HepG2 (cell line): ENCODE measurements around the gene BRD2. TPM values are rescaled to one million over a fixed set of nuclear protein-coding genes. Genes with fewer than 3 reads are reported as not detected.

Experiments used
- ATF1 ChIP-seq: IDR thresholded peaks from 2 replicates; pipeline ENCODE4 v1.6.1; 2016; ENCODE audit warnings: mild to moderate bottlenecking, control low read depth
- ESRRA ChIP-seq: sonication (generic); formaldehyde crosslinking; IDR thresholded peaks from 2 replicates; pipeline ENCODE4 v1.5.1; 2020; ENCODE audit warnings: mild to moderate bottlenecking, low read depth, missing genetic modification reagents
- GMEB1 ChIP-seq: sonication (generic); formaldehyde crosslinking; IDR thresholded peaks from 2 replicates; pipeline ENCODE4 v1.5.1; 2020; ENCODE audit warnings: missing genetic modification reagents, mild to moderate bottlenecking, borderline replicate concordance
- GTF2F1 ChIP-seq: fragments of 150-350 bp; IDR thresholded peaks from 2 replicates; pipeline ENCODE4 v1.6.1; 2014; ENCODE audit warnings: low read length
- GTF3A ChIP-seq: sonication (generic); formaldehyde crosslinking; conservative IDR thresholded peaks from 2 replicates; pipeline ENCODE4 v1.4.0; 2020; ENCODE audit warnings: mild to moderate bottlenecking, missing genetic modification reagents
- KIAA2018 ChIP-seq: sonication (generic); formaldehyde crosslinking; IDR thresholded peaks from 2 replicates; pipeline ENCODE4 v1.5.0; 2020; ENCODE audit warnings: mild to moderate bottlenecking, missing genetic modification reagents, borderline replicate concordance
- MYNN ChIP-seq: sonication (generic); formaldehyde crosslinking; IDR thresholded peaks from 2 replicates; pipeline ENCODE4 v1.4.0; 2020; ENCODE audit warnings: mild to moderate bottlenecking, low read depth, missing genetic modification reagents
- RELA ChIP-seq: sonication (generic); formaldehyde crosslinking; IDR thresholded peaks from 2 replicates; pipeline ENCODE4 v1.4.0; 2020; ENCODE audit warnings: missing genetic modification reagents
- SKI ChIP-seq: fragments of 450-650 bp; IDR thresholded peaks from one replicate; pipeline ENCODE4 v1.6.1; 2018; ENCODE audit warnings: mild to moderate bottlenecking; ENCODE audit not compliant: partially characterized antibody
- SRSF1 ChIP-seq: fragments of 200-400 bp; formaldehyde crosslinking; optimal IDR thresholded peaks from 2 replicates; pipeline ENCODE3; 2017; ENCODE audit warnings: mild to moderate bottlenecking, low read depth, low read length, moderate library complexity
- ZNF3 ChIP-seq: IDR thresholded peaks from 2 replicates; pipeline ENCODE4 v1.7.0; 2017; ENCODE audit warnings: inconsistent platforms
- ZNF44 ChIP-seq: sonication (generic); formaldehyde crosslinking; IDR thresholded peaks from 2 replicates; pipeline ENCODE4 v1.5.1; 2020; ENCODE audit warnings: mild to moderate bottlenecking, missing genetic modification reagents
- ZNF513 ChIP-seq: sonication (generic); formaldehyde crosslinking; conservative IDR thresholded peaks from 2 replicates; pipeline ENCODE4 v1.5.0; 2020; ENCODE audit warnings: missing genetic modification reagents
- ZNF569 ChIP-seq: sonication (generic); formaldehyde crosslinking; IDR thresholded peaks from 2 replicates; pipeline ENCODE4 v1.5.0; 2020; ENCODE audit warnings: mild to moderate bottlenecking, missing genetic modification reagents, moderate library complexity, borderline replicate concordance
- ZNF83 ChIP-seq: sonication (generic); formaldehyde crosslinking; IDR thresholded peaks from 2 replicates; pipeline ENCODE4 v1.4.0; 2020; ENCODE audit warnings: missing genetic modification reagents, mild to moderate bottlenecking, borderline replicate concordance
- ZSCAN5A ChIP-seq: sonication (generic); formaldehyde crosslinking; IDR thresholded peaks from 2 replicates; pipeline ENCODE4 v1.8.0; 2022; ENCODE audit warnings: mild to moderate bottlenecking, missing genetic modification reagents, borderline replicate concordance
- polyA plus RNA-seq, 8 experiments: library from polyadenylated mRNA; depleted of rRNA in 3 of 8; stranded (reverse) in 7 of 8; unstranded in 1 of 8; fragments of >200 nt; fragmentation: Illumina TruSeq in 4 of 8; extraction: Trizol in 4 of 8; gene quantifications; 2 replicates each; pipeline versions ENCODE4 v1.2.1 to v1.2.3, GENCODE V29; 2011 to 2016; ENCODE audit warnings: low read depth in 4 of 8, missing spikeins in 1 of 8, mixed read lengths in 1 of 8; ENCODE audit not compliant: insufficient read depth in 1 of 8
- total RNA-seq, 5 experiments: library from RNA; depleted of rRNA; stranded (reverse); fragments of >200 nt; fragmentation: Illumina TruSeq; extraction: Trizol; gene quantifications; 2 replicates each; pipeline ENCODE4 v1.2.3, GENCODE V29; 2016; ENCODE audit warnings: low read depth in 1 of 5

BRD2 gene
- total and polyA plus RNA-seq, 2 of the 13 experiments (the other 11 are each of a cell fraction or from before 2014, with no cell fraction given), result 143 to 202 TPM

- 0 out of 2 replicates have a peak, but pooled peaks have one; percentile 47 for TF ChIP-seq GMEB1 (CRISPR knock-in tag)
- peak; percentile 97 for TF ChIP-seq SRSF1
- 0 out of 2 replicates have a peak, but pooled peaks have one; percentile 69 for TF ChIP-seq RELA (CRISPR knock-in tag)
- no peak; the same call in 1 of the 2 replicates for TF ChIP-seq MYNN (CRISPR knock-in tag)
- TF ChIP-seq SKI, result peak; percentile 50
- peak; percentile 91 for TF ChIP-seq ATF1
- TF ChIP-seq GTF3A (CRISPR knock-in tag), result 0 out of 2 replicates have a peak, but pooled peaks have one; percentile 20
- TF ChIP-seq GTF2F1, result peak; percentile 99
- TF ChIP-seq ZSCAN5A, result no peak
- TF ChIP-seq ZNF44 (CRISPR knock-in tag), result peak; percentile 88
- TF ChIP-seq ESRRA (CRISPR knock-in tag), result peak; percentile 12; the same call in 1 of the 2 replicates
- TF ChIP-seq KIAA2018 (CRISPR knock-in tag), result no peak
- TF ChIP-seq ZNF3 (CRISPR knock-in tag), result no peak
- TF ChIP-seq ZNF513 (CRISPR knock-in tag), result 0 out of 2 replicates have a peak, but pooled peaks have one; percentile 39
- TF ChIP-seq ZNF83 (CRISPR knock-in tag), result 0 out of 2 replicates have a peak, but pooled peaks have one; percentile 81
- no peak for TF ChIP-seq ZNF569 (CRISPR knock-in tag)
Measured at GRCh38 chr6:32971581-32972352, 3.4 kb downstream of the BRD2 start (continued).
